Activated T-cell treated with anti-CD3 and anti-CD28 coated beads, Interleukin-2, amount 50 U/mL, for 24 hours (primary cell): ENCODE measurements around the gene ST6GALNAC3.
A peak's percentile ranks its signal among the peaks of the same experiment; 100 is the strongest.

Experiments used
- DNase-seq: peaks from one replicate; pipeline ENCODE4 v3.0.0-alpha.2; 2020
- H3K27ac Mint-ChIP-seq: 2 replicates; pipeline ENCODE4 v1.8.0; 2020; ENCODE audit warnings: mild to moderate bottlenecking, mixed read lengths
- H3K27me3 Mint-ChIP-seq: 2 replicates; pipeline ENCODE4 v1.8.0; 2020; ENCODE audit warnings: mixed read lengths
- H3K36me3 Mint-ChIP-seq: 2 replicates; pipeline ENCODE4 v1.8.0; 2020; ENCODE audit warnings: low read depth, mixed read lengths
- H3K4me1 Mint-ChIP-seq: 2 replicates; pipeline ENCODE4 v1.8.0; 2020; ENCODE audit warnings: low read depth, mixed read lengths
- H3K4me3 Mint-ChIP-seq: 2 replicates; pipeline ENCODE4 v1.8.0; 2020; ENCODE audit warnings: mild to moderate bottlenecking, moderate library complexity, mixed read lengths
- H3K9me3 Mint-ChIP-seq: 2 replicates; pipeline ENCODE4 v1.8.0; 2020; ENCODE audit warnings: mixed read lengths

The ST6GALNAC3 gene

GRCh38 chr1:76491737-76492136 is 417.2 kb downstream of the ST6GALNAC3 start:
- Mint-ChIP-seq H3K36me3 (no peaks in the 10 kb centered on the region), H3K4me3 (no peak overlapping the region), H3K27me3 (no peaks in the 10 kb centered on the region), H3K9me3 (no peaks in the 10 kb centered on the region), H3K27ac (no peak overlapping the region), H3K4me1 (peaks cover 16% of the 10 kb centered on the region)
- DNase-seq = no peak

- Mint-ChIP-seq H3K4me1 (peaks cover 16% of the 10 kb centered on the region), H3K27me3 (no peaks in the 10 kb centered on the region), H3K4me3 (no peak overlapping the region), H3K9me3 (no peaks in the 10 kb centered on the region), H3K36me3 (no peaks in the 10 kb centered on the region), H3K27ac (no peak overlapping the region)
- no peak for DNase-seq
Observed at GRCh38 chr1:76492752-76493430, 418.3 kb downstream of the ST6GALNAC3 start.

- Mint-ChIP-seq H3K9me3 (no peaks in the 10 kb centered on the region), H3K27me3 (no peaks in the 10 kb centered on the region), H3K27ac (peak overlapping the region; percentile 58), H3K36me3 (no peaks in the 10 kb centered on the region), H3K4me3 (no peak overlapping the region), H3K4me1 (peaks cover 16% of the 10 kb centered on the region)
- no peak for DNase-seq
Observed at GRCh38 chr1:76494807-76495206, 420.3 kb downstream of the ST6GALNAC3 start.

- DNase-seq = no peak
- Mint-ChIP-seq H3K27ac (no peak overlapping the region), H3K36me3 (no peaks in the 10 kb centered on the region)
Observed at GRCh38 chr1:76496871-76497270, 422.3 kb downstream of the ST6GALNAC3 start.

GRCh38 chr1:76500116-76500515 is 425.6 kb downstream of the ST6GALNAC3 start:
- Mint-ChIP-seq H3K4me1 (peaks cover 14% of the 10 kb centered on the region), H3K27ac (no peak overlapping the region), H3K9me3 (no peaks in the 10 kb centered on the region), H3K27me3 (no peaks in the 10 kb centered on the region), H3K36me3 (no peaks in the 10 kb centered on the region), H3K4me3 (no peak overlapping the region)
- DNase-seq = no peak

More at GRCh38 chr1:76496871-76497270, 422.3 kb downstream of the ST6GALNAC3 start:
- Mint-ChIP-seq H3K4me1 (peaks cover 25% of the 10 kb centered on the region), H3K27me3 (no peaks in the 10 kb centered on the region), H3K4me3 (no peak overlapping the region), H3K9me3 (no peaks in the 10 kb centered on the region)

GRCh38 chr1:76501136-76501535 is 426.6 kb downstream of the ST6GALNAC3 start:
- H3K27ac Mint-ChIP-seq = no peak overlapping the region
- no peaks in the 10 kb centered on the region for H3K36me3 Mint-ChIP-seq
- DNase-seq = no peak
- H3K9me3 Mint-ChIP-seq = no peaks in the 10 kb centered on the region
- H3K27me3 Mint-ChIP-seq = no peaks in the 10 kb centered on the region
- no peak overlapping the region for H3K4me3 Mint-ChIP-seq
- peaks cover 12% of the 10 kb centered on the region for H3K4me1 Mint-ChIP-seq

GRCh38 chr1:76501586-76502219 is 427.2 kb downstream of the ST6GALNAC3 start:
- Mint-ChIP-seq H3K4me3 (no peak overlapping the region), H3K27ac (no peak overlapping the region), H3K27me3 (no peaks in the 10 kb centered on the region), H3K36me3 (no peaks in the 10 kb centered on the region), H3K9me3 (no peaks in the 10 kb centered on the region), H3K4me1 (peaks cover 12% of the 10 kb centered on the region)
- no peak for DNase-seq

DNA sequence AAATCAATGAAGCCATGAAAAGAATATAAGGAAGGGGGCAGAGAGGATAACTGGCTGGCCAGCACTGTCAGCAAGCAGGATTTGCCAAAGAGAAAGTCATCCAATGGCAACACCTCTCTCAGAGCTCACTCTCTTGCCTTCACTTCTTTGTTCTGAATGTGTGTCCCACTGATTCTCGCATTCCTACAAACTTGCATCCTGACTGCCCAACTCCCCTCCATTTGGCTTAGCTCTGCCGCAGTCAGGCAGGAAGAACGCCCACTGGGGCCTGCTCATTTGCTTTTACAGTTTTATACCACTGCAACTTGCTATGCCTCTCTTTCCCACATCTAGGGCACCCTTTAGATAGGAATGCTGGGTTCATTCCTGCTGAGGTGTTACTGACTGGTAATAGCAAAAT is 428.6 kb downstream of the ST6GALNAC3 start:
- H3K36me3 Mint-ChIP-seq = no peaks in the 10 kb centered on the region
- H3K27me3 Mint-ChIP-seq = no peaks in the 10 kb centered on the region
- DNase-seq = no peak
- H3K4me1 Mint-ChIP-seq = peaks cover 12% of the 10 kb centered on the region
- no peak overlapping the region for H3K4me3 Mint-ChIP-seq
- no peak overlapping the region for H3K27ac Mint-ChIP-seq
- no peaks in the 10 kb centered on the region for H3K9me3 Mint-ChIP-seq

GRCh38 chr1:76503736-76504135 is 429.2 kb downstream of the ST6GALNAC3 start:
- Mint-ChIP-seq H3K27me3 (no peaks in the 10 kb centered on the region), H3K27ac (no peak overlapping the region)

GRCh38 chr1:76507376-76507775 is 432.8 kb downstream of the ST6GALNAC3 start:
- Mint-ChIP-seq H3K9me3 (no peaks in the 10 kb centered on the region), H3K27ac (no peak overlapping the region), H3K27me3 (no peaks in the 10 kb centered on the region), H3K36me3 (no peaks in the 10 kb centered on the region), H3K4me1 (peaks cover 13% of the 10 kb centered on the region), H3K4me3 (no peak overlapping the region)
- DNase-seq = no peak

More at GRCh38 chr1:76503736-76504135, 429.2 kb downstream of the ST6GALNAC3 start:
- H3K9me3 Mint-ChIP-seq = no peaks in the 10 kb centered on the region
- no peak for DNase-seq
- H3K4me1 Mint-ChIP-seq = peaks cover 12% of the 10 kb centered on the region
- no peak overlapping the region for H3K4me3 Mint-ChIP-seq
- no peaks in the 10 kb centered on the region for H3K36me3 Mint-ChIP-seq

DNA sequence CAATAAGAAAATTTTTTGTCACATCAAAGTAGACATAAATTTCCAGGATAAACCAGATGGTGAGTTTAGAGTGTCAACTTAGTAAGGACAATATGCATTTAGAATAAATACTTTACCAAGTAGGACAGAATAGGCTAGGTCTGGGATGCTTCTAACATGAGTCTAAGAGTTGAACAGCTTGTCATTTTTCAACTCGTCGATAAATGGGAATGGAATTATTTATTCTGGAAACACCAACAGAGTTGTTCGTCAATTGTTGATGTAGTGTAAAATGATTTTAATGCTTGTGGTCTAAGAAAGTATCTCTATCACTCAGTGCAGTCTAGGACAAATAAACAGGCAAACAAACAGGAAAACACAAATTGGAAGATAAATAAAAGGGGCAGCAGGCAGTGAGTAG is 434.3 kb downstream of the ST6GALNAC3 start:
- no peaks in the 10 kb centered on the region for H3K9me3 Mint-ChIP-seq
- H3K27ac Mint-ChIP-seq = no peak overlapping the region
- H3K36me3 Mint-ChIP-seq = no peaks in the 10 kb centered on the region

DNA sequence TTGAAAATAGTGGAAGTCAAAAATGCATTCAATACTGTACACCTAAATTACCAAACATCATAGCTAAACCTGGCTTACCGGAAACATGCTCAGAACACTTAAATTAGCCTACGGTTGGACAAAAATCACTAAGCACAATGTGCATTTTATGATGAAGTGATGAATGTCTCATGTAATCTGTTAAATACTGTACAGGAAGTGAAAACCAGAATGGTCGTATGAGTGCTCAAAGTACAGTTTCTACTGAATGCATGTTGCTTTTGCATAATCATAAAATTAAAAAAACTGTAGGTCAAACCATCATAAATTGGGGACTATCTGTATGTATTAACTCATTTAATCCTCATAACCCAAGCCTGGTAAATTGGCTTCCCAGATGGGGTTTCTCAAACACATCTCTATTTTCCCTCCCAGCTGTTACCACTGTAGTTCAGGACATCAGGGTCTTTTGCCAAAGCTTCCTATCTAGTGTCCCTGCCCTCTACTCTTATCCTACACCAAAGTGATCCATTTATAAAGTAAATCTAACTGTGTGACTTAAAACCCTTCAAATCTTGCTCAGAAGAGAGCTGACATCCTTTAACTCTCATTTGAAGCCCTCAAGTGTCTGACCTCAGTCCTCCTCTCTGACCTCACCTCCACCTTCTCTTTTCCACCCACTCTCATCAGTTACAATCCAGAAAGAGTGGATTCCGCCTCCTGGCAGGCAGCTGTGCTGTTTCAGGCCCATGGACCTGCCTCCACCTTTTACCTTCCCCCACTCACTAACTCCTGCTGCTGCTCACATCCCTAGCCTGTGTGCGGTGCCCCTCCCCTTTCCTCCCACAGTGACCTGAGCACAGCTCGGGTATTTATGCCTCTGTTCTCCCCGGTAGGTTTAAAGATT is 436.4 kb downstream of the ST6GALNAC3 start:
- Mint-ChIP-seq H3K27ac (no peak overlapping the region), H3K27me3 (no peaks in the 10 kb centered on the region), H3K4me3 (no peak overlapping the region), H3K9me3 (no peaks in the 10 kb centered on the region), H3K4me1 (peaks cover 13% of the 10 kb centered on the region), H3K36me3 (no peaks in the 10 kb centered on the region)
- no peak for DNase-seq

More for the DNA sequence above, 434.3 kb downstream of the ST6GALNAC3 start:
- no peak for DNase-seq
- no peaks in the 10 kb centered on the region for H3K27me3 Mint-ChIP-seq
- no peak overlapping the region for H3K4me3 Mint-ChIP-seq
- H3K4me1 Mint-ChIP-seq = peaks cover 13% of the 10 kb centered on the region

GRCh38 chr1:76511558-76512179 is 437.1 kb downstream of the ST6GALNAC3 start:
- H3K9me3 Mint-ChIP-seq = no peaks in the 10 kb centered on the region
- no peak overlapping the region for H3K27ac Mint-ChIP-seq
- no peaks in the 10 kb centered on the region for H3K27me3 Mint-ChIP-seq
- DNase-seq = no peak
- no peak overlapping the region for H3K4me3 Mint-ChIP-seq
- peaks cover 13% of the 10 kb centered on the region for H3K4me1 Mint-ChIP-seq
- H3K36me3 Mint-ChIP-seq = no peaks in the 10 kb centered on the region

DNA sequence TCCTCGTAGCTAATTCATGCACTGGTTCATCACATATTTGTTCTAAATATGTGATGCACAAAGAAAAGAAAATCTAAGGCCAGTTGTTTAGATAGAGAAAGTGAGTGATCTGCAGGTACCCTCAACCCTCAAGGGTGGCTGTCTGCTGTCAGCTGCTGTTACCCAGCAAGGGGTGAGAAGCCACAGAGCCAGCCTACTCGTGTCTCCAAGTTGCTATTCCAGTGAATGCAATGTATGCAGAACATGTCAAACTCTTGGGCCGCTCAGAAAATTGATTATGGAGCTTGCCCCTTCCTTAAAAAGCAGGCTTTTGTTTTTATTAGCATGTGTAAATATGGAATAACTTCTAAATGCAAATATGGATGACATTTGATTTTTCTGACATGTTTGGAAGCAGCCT is 456.4 kb downstream of the ST6GALNAC3 start:
- no peaks in the 10 kb centered on the region for H3K27me3 Mint-ChIP-seq
- no peaks in the 10 kb centered on the region for H3K4me1 Mint-ChIP-seq
- no peak overlapping the region for H3K4me3 Mint-ChIP-seq
- H3K9me3 Mint-ChIP-seq = no peaks in the 10 kb centered on the region
- H3K36me3 Mint-ChIP-seq = no peaks in the 10 kb centered on the region
- H3K27ac Mint-ChIP-seq = no peak overlapping the region
- no peak for DNase-seq
